Esophagus squamous epithelium (tissue), 4 donors: Measurements from ENCODE around the gene SNAPC4.

ENCODE experiments used
- POLR2A ChIP-seq, 4 donors: fragments of 450-650 bp; IDR thresholded peaks; one replicate each; pipeline ENCODE4 v1.6.1; 2017; ENCODE audit warnings: antibody characterized with exemption in 4 of 4, mild to moderate bottlenecking in 4 of 4, moderate library complexity in 3 of 4
- TF ChIP-seq, protein P1 (sequence below), 6 experiments: fragments of 450-650 bp in 4 of 6; fragments of 200-600 bp in 2 of 6; sonication (generic) in 2 of 6; IDR thresholded peaks; one replicate each; pipeline ENCODE4 v1.5.1; 2016 to 2019; ENCODE audit warnings: antibody characterized with exemption in 6 of 6, mild to moderate bottlenecking in 4 of 6, moderate library complexity in 4 of 6

DNA sequence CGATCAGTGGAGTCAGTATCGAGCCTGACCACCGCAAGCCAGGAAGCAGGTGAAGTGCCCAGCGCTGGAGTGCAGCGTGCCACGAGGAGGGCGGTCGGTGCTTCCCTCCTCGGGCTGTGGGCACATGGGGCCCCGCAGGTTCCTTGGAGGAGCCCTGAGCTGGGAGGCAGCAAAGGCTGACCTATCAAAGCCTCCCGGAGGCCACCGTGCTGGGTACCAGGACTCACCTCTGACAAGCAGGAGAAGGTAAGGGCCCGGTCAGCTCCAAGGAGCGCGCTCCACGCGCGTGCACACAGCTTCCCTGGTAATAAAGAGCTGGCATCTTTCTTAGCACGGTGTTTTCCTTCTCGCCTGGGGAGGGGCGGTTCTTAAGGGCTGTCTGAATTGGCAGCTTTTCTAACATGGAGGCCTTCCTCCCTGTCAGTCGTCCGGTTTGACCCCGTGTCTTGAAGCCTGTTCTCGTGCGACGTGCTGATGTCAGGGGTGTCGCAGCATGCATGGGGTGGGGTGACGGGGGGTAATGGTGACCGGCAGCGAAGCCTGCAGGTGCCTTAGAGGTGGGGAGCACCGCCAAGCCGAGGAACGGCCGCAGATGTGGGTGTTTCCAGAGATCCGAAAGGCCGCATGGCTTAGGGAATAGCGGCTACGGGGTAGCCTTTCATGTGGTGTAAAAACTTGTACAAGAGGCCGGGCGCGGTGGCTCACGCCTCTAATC is 23.6 kb upstream of the SNAPC4 start:
- TF ChIP-seq POLR2A (IDR thresholded peaks at IDR 0.05) = no peak
- TF ChIP-seq, protein P1, sequence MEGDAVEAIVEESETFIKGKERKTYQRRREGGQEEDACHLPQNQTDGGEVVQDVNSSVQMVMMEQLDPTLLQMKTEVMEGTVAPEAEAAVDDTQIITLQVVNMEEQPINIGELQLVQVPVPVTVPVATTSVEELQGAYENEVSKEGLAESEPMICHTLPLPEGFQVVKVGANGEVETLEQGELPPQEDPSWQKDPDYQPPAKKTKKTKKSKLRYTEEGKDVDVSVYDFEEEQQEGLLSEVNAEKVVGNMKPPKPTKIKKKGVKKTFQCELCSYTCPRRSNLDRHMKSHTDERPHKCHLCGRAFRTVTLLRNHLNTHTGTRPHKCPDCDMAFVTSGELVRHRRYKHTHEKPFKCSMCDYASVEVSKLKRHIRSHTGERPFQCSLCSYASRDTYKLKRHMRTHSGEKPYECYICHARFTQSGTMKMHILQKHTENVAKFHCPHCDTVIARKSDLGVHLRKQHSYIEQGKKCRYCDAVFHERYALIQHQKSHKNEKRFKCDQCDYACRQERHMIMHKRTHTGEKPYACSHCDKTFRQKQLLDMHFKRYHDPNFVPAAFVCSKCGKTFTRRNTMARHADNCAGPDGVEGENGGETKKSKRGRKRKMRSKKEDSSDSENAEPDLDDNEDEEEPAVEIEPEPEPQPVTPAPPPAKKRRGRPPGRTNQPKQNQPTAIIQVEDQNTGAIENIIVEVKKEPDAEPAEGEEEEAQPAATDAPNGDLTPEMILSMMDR (IDR thresholded peaks at IDR 0.05) = no peak
